GM12891 (cell line): ENCODE measurements around the gene LGSN.

Experiments
- PAX5 ChIP-seq: IDR thresholded peaks from 2 replicates; pipeline ENCODE4 v1.6.1; 2011; ENCODE audit warnings: low read length, moderate library complexity, mild to moderate bottlenecking; ENCODE audit not compliant: insufficient read depth, severe bottlenecking
- POLR2A ChIP-seq: IDR thresholded peaks from 2 replicates; pipeline ENCODE4 v1.6.1; 2011; ENCODE audit warnings: low read depth, low read length, control low read depth

DNA sequence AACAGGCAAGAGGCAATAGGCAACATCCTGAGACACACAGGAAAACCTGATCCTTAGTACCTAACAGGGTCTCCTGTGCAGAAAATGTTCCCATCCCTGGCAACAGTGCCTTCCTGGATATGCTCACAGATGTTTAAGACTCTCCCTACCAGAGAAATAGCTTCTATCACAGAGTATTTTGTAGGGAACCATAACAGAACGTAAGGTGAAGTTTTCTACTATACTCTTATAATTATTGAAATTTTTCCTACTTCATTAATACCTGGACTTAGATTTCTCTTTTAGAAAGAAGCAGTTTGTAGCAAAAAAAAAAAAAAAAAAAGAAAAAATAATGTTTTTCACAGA is 33.5 kb upstream of the LGSN start:
- TF ChIP-seq PAX5, result no peak
- no peak for TF ChIP-seq POLR2A
